Ovary (tissue), 3 donors: ENCODE measurements around the gene CCDC57.

Experiments used
- CTCF ChIP-seq, 3 donors: fragments of 450-650 bp in 2 of 3; fragments of 200-600 bp in 1 of 3; IDR thresholded peaks; one replicate each; pipeline versions ENCODE4 v1.5.1 to v1.8.0; 2016 to 2022; ENCODE audit warnings: antibody characterized with exemption in 3 of 3, mild to moderate bottlenecking in 1 of 3
- POLR2A ChIP-seq: fragments of 450-650 bp; IDR thresholded peaks from one replicate; pipeline ENCODE4 v1.6.1; 2017; ENCODE audit warnings: antibody characterized with exemption, mild to moderate bottlenecking, moderate library complexity
- donor health status: DM: no; HTN: no; CAD: no.

- TF ChIP-seq CTCF (IDR thresholded peaks at IDR 0.05) (no peak), POLR2A (no peak)
Measured at GRCh38 chr17:82237746-82238471, 25.3 kb upstream of the CCDC57 start.
